ENCODE measurements around the gene AJM1.
"Not testable (repeated sequence)": the region's sequence is repeated elsewhere in the genome, so short reads cannot be mapped to it uniquely, and the experiment has no call there.

The AJM1 gene

DNA sequence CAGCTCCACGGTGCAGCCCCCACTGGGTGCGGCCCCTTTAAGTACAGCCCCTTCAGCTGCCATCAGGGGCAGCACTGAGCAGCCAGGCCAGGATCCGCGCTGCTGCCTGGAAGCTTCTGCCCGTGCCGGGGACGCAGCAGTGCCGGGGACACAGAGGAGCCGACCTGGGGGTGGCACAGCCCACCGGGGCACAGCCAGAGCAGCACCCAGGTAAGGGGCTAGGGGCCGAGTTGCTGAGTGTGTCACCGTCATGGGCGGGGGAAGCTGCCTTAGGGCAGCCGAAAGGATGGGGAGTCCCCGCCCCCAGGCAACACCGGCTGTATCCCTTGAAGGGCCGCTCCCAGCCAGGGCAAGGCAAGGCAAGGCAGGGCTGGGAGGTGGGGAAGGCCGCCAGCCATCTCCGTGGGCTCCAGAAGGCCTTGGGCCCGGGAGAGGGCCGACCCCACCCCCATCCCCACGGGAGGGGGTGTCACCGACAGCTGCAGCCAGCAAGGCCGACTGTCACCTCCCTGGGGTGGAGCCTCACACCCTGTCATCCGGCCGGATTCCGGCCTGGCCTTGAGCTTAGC is at the start of gene AJM1:
AJM1 (plus strand) TSS at position 99 of the 569 bp plus-strand sequence. CDS start 1,937 bp downstream, outside the sequence.
- peak; percentile 46 to 76 (median 50) for DNase-seq

DNA sequence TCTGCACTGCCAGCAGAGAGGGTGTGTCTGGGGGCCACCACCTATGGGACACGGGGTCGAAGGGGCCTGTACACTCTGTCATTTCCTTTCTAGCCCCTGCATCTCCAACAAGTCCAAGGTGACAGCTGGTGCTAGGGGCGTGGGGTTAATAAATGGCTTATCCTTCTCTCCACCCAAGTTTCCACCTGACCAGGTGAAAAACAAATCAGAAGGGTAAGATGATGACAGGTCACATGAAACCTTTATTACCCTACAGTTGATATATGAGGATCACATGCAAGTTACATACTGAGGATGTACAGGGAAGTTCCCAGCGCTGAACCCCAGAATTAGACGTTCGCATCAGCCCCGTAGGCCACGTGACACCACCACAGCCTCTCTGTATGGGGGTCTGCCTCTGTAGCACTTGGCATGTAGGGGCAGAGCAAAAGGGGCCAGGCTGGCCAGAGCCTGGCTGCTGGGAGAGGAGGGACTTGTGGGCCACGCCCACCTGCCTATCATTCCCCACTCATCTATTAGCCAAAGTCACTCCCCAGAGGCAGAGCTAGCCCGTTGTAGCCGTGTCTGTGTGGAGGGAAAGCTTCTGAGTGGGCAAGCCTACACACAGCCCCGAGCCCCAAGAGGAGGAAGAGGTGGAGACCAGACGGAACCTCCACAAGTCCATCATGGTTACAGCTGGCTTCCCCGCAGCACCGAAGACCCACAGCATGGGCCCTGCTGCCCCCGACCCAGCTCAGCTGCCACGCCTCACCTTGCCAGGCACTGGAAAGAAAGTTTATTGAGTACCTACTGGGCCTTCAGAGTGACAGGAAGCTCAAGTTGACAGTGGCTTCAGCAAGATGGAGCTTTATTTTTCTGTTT is 49.0 kb upstream of the AJM1 start:
- no peak for DNase-seq

- DNase-seq: no peak
Observed at GRCh38 chr9:136794281-136794999, 47.8 kb upstream of the AJM1 start.

- no peak for DNase-seq
Observed at GRCh38 chr9:136795000-136795348, 47.3 kb upstream of the AJM1 start.

DNA sequence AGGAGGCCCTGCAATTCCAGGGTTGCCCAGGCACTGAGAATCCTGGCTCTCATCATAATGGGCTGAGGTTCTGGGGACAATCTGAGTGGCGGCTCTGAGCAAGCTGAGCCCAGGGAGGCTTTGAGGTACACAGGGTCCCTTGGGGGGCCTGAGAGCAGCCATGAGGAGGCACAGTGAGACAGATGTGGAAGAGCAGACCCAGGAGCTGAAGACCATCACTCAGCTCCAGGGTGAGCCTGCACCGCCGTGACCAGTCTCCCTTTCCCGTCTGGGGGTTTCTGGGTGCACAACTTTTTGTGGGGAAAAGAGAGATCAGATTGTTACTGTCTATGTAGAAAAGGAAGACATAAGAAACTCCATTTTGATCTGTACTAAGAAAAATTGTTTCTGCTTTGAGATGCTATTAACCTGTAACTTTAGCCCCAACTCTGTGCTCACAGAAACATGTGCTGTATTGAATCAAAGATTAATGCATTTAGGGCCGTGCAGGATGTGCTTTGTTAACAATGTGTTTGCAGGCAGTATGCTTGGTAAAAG is 46.0 kb upstream of the AJM1 start, which contains the start of gene CCDC183:
CCDC183 (plus strand) TSS at position 101 of the 537 bp plus-strand sequence; CDS start at position 161, 60 bp downstream.
- no peak for DNase-seq

DNA sequence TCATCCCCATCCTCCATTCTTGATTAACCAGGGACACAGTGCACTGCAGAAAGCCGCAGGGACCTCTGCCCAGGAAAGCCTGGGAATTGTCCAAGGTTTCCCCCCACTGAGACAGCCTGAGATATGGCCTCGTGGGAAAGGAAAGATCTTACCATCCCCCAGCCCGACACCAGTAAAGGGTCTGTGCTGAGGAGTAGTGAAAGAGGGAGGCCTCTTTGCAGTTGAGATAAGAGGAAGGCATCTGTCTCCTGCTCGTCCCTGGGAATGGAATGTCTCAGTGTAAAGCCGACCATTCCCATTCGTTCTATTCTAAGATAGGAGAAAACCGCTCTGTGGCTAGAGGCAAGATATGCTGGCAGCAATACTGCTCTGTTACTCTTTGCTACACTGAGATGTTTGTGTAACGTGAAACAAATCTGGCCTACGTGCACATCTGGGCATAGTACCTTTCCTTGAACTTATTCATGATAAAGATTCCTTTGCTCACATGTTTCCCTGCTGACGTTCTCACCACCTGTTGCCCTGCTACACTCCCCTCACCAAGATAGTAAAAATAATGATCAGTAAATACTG is 45.4 kb upstream of the AJM1 start:
- not testable (repeated sequence) for DNase-seq

GRCh38 chr9:136798708-136799078 is 43.6 kb upstream of the AJM1 start:
- no peak for DNase-seq

GRCh38 chr9:136799079-136799853 is 43.0 kb upstream of the AJM1 start:
- DNase-seq: no peak

DNA sequence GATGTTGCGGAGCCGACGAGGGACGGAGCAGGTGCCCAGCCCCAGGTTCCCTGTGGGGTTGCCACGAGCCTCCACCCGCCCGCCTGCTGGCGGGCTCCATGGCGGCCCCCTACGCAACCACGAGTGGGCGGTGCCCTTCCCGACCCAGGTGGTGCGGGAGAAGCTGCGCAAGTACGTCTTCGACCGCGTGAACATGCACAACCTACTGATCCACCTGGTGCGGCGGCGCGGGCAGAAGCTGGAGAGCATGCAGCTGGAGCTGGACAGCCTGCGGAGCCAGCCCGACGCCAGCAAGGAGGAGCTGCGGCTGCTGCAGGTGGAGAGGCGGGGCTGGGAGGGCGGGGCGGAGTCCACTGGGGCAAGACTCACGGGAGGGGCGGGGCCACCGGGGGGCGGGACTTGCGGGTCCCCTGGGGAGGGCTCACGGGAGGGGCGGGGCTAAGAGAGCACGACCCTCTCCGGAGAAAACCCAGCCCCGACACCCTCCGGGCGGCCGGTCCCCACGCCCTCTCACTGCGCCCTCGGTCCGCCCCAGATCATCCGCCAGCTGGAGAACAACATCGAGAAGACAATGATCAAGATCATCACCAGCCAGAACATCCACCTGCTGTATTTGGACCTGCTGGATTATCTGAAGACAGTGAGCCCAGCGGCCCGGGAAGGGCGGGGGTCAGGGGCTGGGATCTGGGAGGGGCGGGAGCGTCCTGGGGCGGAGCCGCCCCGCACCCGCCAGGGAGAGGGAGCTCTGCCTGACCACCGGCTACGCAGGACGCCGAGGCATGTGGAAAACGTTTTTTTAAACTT is 42.2 kb upstream of the AJM1 start:
- DNase-seq: peak; percentile 55 to 96 (median 81)

DNA sequence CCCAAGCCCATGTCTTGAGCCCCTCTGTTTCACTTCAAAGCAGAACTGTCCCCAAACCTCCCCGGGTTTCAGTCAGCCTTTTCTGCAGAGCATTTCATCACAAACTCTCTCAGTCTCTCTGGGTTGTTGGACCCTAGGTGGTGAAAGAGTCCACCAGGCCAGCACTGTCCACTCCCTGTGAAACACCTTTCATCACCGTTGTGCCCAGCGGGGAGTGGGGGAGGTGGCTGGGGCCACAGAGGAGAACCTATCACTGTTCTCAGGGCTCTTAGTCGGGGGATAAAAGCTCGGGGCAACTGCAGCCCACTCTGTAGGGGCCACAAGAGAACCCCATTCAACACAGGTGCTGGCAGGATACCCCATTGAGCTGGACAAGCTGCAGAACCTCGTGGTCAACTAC is 40.0 kb upstream of the AJM1 start:
- no peak for DNase-seq

DNA sequence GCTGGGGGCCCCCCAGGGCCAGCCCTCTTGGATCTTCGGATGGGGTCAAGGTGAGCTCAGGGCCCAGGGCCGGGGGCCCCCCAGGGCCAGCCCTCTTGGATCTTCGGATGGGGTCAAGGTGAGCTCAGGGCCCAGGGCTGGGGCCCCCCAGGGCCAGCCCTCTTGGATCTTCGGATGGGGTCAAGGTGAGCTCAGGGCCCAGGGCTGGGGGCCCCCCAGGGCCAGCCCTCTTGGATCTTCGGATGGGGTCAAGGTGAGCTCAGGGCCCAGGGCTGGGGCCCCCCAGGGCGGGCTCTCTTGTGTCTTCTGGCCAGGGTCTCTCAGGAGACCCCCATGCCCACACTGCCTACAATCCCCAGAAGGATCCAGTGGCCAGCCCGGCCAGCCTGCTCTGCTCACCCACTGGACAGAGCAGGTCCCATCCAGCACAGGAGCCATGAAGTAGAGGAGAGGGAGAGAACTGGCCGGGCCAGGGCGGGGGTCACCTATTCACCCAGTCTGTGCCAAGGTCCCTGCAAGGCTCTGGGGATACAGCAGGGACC is 39.2 kb upstream of the AJM1 start:
- not testable (repeated sequence) for DNase-seq

- no peak for DNase-seq
Observed at GRCh38 chr9:136803551-136804508, 38.4 kb upstream of the AJM1 start.

DNA sequence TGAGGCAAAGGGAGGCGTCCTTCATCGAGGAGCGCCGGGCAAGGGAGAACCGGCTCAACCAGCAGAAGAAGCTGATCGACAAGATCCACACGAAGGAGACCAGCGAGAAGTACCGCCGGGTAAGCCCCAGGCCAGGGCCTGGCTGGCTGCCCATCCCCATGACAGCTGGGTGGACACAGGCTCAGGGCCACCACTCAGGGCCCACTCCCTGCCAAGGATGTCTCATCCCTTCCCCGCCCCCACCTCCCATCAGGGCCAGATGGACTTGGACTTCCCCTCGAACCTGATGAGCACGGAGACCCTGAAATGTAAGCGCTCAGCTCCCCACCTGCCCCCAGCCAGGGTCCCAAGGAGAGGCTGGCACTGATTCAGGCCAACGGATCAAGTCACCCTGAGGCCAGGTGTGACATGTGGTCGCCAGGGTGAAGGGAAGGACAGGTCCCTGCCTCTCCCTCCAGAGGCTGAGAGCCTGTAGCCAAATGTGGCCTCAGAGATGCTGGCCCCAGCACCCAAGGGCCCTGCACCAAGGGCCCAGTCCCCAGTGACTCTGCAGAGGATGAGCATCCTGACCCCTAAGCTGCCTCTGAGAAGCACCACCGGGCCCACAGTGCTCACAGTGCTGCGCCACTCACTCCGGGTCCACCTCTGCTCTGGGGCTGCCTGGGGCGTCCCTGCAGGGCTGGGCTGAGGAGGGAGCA is 37.6 kb upstream of the AJM1 start:
- DNase-seq: no peak

- no peak for DNase-seq
Observed at GRCh38 chr9:136805207-136805740, 37.0 kb upstream of the AJM1 start.

DNA sequence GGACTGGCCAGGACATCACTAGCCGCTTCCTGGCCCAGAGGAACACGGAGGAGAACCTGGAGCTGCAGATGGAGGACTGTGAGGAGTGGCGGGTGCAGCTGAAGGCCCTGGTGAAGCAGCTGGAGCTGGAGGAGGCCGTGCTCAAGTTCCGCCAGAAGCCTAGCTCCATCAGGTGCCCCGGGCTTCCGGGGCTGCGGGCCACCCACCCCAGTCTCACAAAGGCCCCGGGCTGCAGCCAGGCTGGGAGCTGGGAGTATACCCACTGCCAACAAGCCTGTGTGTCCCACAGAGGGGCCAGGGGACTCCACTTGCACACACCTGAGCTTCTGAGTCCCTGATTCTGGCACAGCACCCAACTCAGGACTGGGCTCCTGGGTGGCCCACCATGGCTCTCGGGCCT is 36.2 kb upstream of the AJM1 start:
- no peak for DNase-seq

DNA sequence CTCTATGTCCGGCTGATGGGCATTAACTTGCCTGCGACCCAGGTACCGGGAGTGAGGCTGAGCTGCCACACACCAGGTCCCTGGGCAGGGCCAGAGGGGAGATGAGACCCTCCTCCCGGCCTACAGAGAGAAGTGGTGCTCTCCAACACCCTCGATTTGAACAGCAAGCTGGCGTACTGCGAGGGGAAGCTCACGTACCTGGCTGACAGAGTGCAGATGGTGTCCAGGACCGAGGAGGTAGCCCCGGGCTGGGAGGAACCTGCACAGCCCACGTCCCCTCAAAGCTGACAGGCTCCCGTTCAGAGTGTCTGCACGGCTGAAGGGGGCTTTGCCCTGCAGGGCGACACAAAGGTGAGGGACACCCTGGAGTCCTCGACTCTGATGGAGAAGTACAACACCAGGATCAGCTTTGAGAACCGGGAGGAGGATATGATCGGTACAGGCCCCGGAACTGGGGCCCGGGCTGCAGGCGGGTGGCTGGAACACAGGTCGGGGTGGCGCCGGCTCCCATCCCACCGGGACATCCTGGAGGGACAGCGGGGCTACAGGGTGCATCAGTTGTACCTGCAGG is 35.6 kb upstream of the AJM1 start:
- no peak for DNase-seq

GRCh38 chr9:136807281-136808074 is 34.8 kb upstream of the AJM1 start, which contains the start of gene RABL6:
Gene RABL6, plus strand, starts transcription at chr9:136807948. Its CDS starts 249 bp downstream, at chr9:136808197.
- peak; percentile 55 to 80 (median 61) for DNase-seq
